ENCODE results near the gene CAPN2.

The CAPN2 gene

DNA sequence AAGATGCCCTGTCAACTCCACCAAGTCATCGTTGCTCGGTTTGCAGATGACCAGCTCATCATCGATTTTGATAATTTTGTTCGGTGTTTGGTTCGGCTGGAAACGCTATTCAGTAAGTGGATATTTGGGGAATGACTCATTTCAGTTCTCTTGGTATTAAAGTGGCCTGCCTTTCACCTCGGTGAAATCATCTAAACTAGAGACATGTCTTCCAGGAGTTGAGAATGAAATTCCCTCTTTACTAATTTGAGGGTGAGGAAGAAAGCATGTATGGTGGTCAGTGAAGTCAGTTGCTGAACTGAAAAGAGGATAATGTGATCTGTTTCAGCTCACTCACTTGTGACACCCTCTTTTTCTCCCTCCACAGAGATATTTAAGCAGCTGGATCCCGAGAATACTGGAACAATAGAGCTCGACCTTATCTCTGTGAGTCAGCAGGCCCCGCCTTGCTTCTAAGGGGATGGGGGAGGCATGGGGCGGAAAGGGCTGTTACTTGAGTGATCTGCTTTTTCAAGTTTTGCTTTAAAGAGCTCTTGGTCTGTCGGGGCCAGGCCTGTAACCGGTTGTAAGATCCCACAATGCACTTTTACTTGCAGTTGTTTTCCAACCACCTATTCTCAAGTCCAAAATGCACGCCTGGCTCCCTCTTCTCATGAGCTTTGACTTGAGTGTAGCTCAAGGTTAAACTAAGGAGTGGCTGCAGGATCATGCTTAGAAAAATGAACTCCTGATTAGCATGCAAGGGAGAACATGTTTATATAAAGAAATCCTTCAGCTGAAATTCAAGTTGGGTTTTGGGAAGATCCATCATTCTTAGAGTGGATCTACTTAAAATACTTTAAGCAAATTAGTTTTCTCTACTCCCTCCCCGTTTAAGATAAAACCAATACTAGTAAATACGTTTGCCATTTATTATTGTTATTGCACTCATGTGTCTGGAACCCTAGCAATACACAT, 59.8 kb downstream of the CAPN2 start (continued):
- TF ChIP-seq, protein P1, sequence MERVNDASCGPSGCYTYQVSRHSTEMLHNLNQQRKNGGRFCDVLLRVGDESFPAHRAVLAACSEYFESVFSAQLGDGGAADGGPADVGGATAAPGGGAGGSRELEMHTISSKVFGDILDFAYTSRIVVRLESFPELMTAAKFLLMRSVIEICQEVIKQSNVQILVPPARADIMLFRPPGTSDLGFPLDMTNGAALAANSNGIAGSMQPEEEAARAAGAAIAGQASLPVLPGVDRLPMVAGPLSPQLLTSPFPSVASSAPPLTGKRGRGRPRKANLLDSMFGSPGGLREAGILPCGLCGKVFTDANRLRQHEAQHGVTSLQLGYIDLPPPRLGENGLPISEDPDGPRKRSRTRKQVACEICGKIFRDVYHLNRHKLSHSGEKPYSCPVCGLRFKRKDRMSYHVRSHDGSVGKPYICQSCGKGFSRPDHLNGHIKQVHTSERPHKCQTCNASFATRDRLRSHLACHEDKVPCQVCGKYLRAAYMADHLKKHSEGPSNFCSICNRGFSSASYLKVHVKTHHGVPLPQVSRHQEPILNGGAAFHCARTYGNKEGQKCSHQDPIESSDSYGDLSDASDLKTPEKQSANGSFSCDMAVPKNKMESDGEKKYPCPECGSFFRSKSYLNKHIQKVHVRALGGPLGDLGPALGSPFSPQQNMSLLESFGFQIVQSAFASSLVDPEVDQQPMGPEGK (CRISPR knock-in tag; IDR thresholded peaks at IDR 0.05; ENCODE audit: borderline replicate concordance), result peak; percentile 81; the same call in 1 of the 2 replicates
- TF ChIP-seq OSR1 (CRISPR knock-in tag; IDR thresholded peaks at IDR 0.05) (0 out of 2 replicates have a peak, but pooled peaks have one; percentile 75), ZNF565 (CRISPR knock-in tag; conservative IDR thresholded peaks at IDR 0.05; ENCODE audit: low read depth) (no peak), TOX (CRISPR knock-in tag; IDR thresholded peaks at IDR 0.05; ENCODE audit: borderline replicate concordance) (peak; percentile 17; the same call in 1 of the 2 replicates), SNAI2 (CRISPR knock-in tag; IDR thresholded peaks at IDR 0.05) (no peak)

DNA sequence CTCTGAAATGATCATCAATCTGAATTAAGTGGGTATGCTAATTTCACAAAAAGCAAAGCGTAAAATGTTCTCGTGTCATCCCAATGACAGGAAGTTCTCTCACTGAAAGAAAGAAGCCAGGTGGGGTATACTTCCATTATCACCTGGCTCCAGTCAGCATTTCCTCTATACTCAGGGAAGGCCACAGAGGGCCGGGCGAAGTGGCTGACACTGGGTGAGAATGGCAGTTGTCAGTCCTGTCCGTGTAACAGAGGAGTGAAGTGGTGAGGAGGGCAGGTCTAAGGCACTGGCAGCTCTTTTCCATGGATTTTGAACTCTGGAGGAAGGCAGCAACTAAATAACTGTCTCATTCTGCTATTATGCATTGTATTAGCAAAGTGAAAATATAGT, 60.4 kb downstream of the CAPN2 start:
- TF ChIP-seq, protein P1 (CRISPR knock-in tag; IDR thresholded peaks at IDR 0.05; ENCODE audit: borderline replicate concordance), result no peak
- TF ChIP-seq CSDC2 (CRISPR knock-in tag; IDR thresholded peaks at IDR 0.05), result 0 out of 2 replicates have a peak, but pooled peaks have one; percentile 16
- no peak for ATAC-seq

DNA sequence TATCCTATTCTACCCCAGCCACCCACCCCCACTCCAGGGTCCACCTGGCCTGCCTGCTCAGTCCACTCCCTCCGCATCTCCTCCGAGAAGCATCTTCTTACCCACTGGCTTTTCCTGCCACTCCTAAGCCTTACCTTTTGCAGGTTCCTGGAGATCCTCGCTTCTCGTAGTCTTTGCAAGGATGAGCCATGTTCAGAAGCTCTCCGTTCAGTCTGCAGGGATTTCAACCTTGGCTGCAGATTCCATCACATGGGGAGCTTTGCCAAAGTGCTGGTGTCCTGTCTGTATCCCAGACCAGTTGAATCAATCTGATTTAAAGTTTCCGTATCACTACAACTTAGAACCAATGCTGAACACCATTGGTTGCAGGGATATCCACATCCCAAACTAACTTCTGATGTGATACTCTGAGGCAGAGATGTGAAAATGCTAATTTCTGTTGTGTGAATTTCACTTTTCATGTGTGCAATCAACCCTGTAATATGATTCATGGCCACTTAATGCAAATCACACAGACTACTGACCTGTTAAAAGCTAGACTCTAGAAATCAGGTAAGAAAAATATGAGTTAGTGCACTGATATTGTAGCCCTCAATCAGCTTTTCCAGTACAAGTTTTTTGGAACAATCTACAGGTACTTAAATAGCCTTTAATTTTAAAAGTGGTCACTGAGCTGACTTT, 61.9 kb downstream of the CAPN2 start:
- ATAC-seq, result no peak
- no peak for TF ChIP-seq OSR1 (CRISPR knock-in tag; IDR thresholded peaks at IDR 0.05)
- TF ChIP-seq ZNF70 (CRISPR knock-in tag; IDR thresholded peaks at IDR 0.05), result no peak
- TF ChIP-seq CSDC2 (CRISPR knock-in tag; IDR thresholded peaks at IDR 0.05), result no peak
- TF ChIP-seq, protein P2, sequence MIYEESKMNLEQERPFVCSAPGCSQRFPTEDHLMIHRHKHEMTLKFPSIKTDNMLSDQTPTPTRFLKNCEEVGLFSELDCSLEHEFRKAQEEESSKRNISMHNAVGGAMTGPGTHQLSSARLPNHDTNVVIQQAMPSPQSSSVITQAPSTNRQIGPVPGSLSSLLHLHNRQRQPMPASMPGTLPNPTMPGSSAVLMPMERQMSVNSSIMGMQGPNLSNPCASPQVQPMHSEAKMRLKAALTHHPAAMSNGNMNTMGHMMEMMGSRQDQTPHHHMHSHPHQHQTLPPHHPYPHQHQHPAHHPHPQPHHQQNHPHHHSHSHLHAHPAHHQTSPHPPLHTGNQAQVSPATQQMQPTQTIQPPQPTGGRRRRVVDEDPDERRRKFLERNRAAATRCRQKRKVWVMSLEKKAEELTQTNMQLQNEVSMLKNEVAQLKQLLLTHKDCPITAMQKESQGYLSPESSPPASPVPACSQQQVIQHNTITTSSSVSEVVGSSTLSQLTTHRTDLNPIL (CRISPR knock-in tag; IDR thresholded peaks at IDR 0.05; ENCODE audit: low read depth), result no peak
- no peak for TF ChIP-seq GLIS3 (CRISPR knock-in tag; IDR thresholded peaks at IDR 0.05)
- TF ChIP-seq, protein P1 (CRISPR knock-in tag; IDR thresholded peaks at IDR 0.05; ENCODE audit: borderline replicate concordance), result no peak
- no peak for TF ChIP-seq TCF4 (CRISPR knock-in tag; IDR thresholded peaks at IDR 0.05; ENCODE audit: borderline replicate concordance)
- no peak for TF ChIP-seq ZC3H10 (CRISPR knock-in tag; IDR thresholded peaks at IDR 0.05)
- TF ChIP-seq ZFP30 (CRISPR knock-in tag; IDR thresholded peaks at IDR 0.05), result no peak
- TF ChIP-seq, protein P3, sequence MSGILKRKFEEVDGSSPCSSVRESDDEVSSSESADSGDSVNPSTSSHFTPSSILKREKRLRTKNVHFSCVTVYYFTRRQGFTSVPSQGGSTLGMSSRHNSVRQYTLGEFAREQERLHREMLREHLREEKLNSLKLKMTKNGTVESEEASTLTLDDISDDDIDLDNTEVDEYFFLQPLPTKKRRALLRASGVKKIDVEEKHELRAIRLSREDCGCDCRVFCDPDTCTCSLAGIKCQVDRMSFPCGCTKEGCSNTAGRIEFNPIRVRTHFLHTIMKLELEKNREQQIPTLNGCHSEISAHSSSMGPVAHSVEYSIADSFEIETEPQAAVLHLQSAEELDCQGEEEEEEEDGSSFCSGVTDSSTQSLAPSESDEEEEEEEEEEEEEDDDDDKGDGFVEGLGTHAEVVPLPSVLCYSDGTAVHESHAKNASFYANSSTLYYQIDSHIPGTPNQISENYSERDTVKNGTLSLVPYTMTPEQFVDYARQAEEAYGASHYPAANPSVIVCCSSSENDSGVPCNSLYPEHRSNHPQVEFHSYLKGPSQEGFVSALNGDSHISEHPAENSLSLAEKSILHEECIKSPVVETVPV (CRISPR knock-in tag; IDR thresholded peaks at IDR 0.05), result no peak
- no peak for TF ChIP-seq ZNF565 (CRISPR knock-in tag; conservative IDR thresholded peaks at IDR 0.05; ENCODE audit: low read depth)

DNA sequence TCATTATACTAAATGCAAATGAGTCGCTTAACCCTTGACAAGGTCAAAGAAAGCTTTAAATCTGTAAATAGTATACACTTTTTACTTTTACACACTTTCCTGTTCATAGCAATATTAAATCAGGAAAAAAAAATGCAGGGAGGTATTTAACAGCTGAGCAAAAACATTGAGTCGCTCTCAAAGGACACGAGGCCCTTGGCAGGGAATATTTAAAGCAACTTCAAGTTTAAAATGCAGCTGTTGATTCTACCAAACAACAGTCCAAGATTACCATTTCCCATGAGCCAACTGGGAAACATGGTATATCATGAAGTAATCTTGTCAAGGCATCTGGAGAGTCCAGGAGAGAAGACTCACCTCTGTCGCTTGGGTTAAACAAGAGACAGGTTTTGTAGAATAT, 62.7 kb downstream of the CAPN2 start:
- ATAC-seq, result no peak
- TF ChIP-seq ZNF70 (CRISPR knock-in tag; IDR thresholded peaks at IDR 0.05) (no peak), BACH2 (CRISPR knock-in tag; IDR thresholded peaks at IDR 0.05; ENCODE audit: borderline replicate concordance) (no peak), GLIS3 (CRISPR knock-in tag; IDR thresholded peaks at IDR 0.05) (no peak), ZFP3 (CRISPR knock-in tag; IDR thresholded peaks at IDR 0.05) (no peak), TOX (CRISPR knock-in tag; IDR thresholded peaks at IDR 0.05; ENCODE audit: borderline replicate concordance) (no peak), ZNF8 (CRISPR knock-in tag; IDR thresholded peaks at IDR 0.05) (no peak), TCF4 (CRISPR knock-in tag; IDR thresholded peaks at IDR 0.05; ENCODE audit: borderline replicate concordance) (no peak), ZC3H10 (CRISPR knock-in tag; IDR thresholded peaks at IDR 0.05) (no peak)
- TF ChIP-seq, protein P4, sequence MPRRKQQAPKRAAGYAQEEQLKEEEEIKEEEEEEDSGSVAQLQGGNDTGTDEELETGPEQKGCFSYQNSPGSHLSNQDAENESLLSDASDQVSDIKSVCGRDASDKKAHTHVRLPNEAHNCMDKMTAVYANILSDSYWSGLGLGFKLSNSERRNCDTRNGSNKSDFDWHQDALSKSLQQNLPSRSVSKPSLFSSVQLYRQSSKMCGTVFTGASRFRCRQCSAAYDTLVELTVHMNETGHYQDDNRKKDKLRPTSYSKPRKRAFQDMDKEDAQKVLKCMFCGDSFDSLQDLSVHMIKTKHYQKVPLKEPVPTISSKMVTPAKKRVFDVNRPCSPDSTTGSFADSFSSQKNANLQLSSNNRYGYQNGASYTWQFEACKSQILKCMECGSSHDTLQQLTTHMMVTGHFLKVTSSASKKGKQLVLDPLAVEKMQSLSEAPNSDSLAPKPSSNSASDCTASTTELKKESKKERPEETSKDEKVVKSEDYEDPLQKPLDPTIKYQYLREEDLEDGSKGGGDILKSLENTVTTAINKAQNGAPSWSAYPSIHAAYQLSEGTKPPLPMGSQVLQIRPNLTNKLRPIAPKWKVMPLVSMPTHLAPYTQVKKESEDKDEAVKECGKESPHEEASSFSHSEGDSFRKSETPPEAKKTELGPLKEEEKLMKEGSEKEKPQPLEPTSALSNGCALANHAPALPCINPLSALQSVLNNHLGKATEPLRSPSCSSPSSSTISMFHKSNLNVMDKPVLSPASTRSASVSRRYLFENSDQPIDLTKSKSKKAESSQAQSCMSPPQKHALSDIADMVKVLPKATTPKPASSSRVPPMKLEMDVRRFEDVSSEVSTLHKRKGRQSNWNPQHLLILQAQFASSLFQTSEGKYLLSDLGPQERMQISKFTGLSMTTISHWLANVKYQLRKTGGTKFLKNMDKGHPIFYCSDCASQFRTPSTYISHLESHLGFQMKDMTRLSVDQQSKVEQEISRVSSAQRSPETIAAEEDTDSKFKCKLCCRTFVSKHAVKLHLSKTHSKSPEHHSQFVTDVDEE (CRISPR knock-in tag; IDR thresholded peaks at IDR 0.05), result no peak
- TF ChIP-seq, protein P3 (CRISPR knock-in tag; IDR thresholded peaks at IDR 0.05), result no peak

Data from SK-N-SH treated with all-trans-retinoic acid at 6 μM for 48 hours (cell line).